HG02642 (cell line): ENCODE data around the gene URM1.

ENCODE experiments used
- ATAC-seq: cut with Tn5 transposase; IDR thresholded peaks from one replicate; pipeline ENCODE4 v1.9.1; 2021; ENCODE audit warnings: mild to moderate bottlenecking; ENCODE audit not compliant: unreplicated experiment, poor library complexity

The URM1 gene

GRCh38 chr9:128383791-128384190 is 12.6 kb downstream of the URM1 start:
- ATAC-seq, result no peak

- ATAC-seq, result no peak
Measured at GRCh38 chr9:128384801-128385495, 13.8 kb downstream of the URM1 start.

DNA sequence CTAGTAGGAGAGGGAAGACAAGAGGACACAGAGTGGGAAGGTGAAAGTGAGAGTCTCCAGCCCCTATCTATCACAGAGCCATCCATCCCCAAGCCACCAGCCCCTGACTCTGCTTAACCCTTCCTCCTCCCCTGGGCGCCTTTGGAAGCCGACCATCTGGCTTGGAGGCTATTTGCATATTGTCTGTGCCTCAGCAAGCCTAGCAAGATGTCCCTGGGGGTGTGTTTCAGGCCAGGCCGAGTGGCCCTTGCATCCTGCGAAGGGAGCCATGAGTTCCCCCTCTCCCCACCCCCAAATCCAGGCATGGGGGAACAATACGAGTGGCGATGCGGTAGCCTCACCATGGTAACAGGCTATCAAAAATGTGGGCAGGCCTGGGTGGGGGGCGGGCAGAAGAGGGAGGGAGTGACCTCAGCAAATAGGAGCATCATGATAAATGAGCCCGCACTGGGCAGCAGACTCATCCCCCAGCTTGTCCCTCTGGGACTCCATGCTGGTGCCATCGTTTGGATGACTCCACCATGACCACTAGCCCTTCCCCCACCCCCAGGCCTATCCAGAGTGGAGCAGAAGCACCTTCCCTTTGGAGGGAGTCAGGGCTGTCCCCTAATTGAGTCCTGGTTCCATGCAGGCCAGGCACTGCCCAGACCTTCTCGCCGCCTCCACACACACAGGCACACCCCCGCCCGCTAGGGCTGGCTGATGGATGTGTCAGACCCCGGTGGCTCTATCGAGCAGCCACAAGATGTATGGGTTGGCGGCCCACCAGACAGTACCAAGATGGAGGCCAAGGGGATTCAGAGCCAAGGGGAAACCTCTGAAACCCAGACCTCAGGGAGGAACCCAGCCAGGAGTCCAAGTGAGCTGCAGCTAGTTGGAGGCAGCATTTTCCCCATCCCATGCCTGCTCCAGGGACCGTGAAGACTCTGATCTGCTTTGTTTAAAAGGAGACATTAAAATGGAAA is 14.6 kb downstream of the URM1 start:
- no peak for ATAC-seq

DNA sequence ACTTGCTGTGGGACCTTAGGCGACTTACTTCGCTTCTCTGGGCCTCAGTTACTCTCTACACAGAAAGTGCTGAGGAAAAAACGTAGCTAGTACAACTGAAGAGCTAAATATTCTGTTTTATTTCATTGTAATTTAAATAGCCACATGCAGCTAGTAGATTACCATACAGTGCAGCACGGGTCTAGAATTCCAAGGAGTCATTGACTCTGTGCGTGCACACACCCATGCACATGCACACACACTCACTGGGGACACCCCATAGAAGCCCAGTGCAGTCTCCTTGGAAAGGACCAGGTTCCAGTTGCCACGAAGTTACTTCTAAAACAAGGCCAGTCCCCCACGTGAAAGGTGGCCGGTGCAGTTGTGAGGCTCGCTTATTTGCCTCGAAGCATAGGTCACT is 17.0 kb downstream of the URM1 start:
- no peak for ATAC-seq

- no peak for ATAC-seq
Measured at GRCh38 chr9:128389395-128390149, 18.4 kb downstream of the URM1 start.

DNA sequence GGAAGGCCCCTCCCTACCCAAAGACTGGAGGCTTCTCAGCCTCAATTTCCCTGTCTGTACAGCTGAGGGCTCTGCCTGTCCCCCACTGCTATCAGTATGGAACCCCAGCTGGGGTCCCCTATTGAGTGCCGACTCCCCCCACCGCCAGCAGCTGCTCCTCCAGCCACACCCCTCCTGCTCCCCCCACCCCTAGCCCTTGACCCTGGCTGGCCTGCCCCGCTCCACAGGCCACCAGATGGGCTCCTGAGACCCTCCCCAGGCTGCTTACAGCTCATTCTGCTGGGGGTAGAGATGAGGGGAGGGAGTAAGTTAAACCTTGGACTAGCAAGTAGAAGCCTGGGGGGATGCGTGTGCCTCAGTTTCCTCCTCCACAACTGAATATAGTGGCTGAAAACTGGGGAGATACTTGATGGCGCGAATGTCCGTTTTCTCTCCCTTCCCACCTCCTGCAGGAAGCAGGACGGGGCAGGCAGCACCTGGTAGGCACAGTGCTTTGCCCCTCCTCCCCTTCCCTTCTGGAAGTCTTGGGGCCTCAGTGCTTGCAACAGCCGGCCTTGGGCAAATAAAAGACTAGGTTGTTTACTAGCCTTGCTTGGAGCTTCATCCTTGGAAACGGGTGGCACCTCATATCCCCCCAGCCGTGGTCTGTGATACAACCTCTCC is 19.1 kb downstream of the URM1 start:
- ATAC-seq, result no peak

DNA sequence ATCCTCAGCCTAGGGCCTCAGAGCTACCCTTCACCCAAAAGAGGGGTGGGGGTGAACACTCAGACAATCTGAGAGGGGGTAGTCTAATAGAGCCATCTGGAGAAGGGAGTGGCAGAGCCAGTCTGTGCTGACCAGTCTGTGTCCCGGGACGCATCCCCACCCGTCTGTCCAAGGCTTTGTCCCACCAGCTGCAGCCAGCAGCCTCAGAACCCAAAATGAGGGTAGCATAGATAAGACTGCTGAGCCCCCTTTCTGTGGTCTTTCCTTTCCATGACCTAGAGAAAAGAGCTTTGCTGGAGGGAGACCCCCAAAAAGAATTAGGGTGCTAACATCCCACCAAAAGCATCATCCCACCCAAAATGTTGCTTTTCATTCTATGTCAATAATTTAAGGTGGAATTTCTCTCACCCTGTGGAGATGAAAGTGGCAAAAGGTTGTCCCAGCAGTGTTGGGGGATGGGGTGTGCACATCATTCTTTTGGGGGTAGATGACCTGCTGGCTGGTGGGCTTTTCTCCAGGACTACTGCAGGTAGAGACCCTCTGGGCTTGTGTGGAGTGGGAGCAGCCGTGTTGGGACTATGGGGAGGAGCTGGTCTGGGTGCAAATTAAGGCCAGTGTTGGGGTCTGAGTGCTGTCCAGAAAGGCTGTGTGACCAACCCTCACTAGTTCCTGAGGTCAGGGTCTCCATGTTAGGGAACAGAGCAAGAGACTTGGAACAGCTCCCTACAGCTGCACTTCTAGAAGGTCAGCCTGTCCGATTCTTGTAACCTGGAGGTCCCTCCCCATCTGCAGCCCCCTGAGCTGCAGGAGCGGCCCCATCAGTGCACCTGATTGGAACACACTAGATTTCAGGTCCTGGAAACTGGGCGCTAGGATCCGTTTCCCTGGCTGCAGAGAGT is 19.9 kb downstream of the URM1 start:
- ATAC-seq, result no peak

DNA sequence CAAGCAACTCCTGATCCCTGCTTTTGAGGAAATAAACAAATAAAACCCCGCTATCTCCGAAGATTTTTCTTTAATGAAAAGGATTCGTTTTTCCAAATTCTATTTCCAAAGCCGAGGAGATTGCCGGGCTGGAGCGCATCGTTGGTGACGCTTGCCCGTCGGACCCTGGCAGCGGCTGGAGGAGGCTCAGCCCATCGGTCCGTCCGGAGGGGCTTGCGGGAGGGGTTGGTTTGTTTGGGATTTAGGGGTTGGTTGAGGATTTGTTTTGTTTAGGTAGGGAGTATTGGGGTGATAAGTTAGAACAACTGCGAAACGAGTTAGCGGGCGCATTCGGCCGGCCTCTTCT is 20.8 kb downstream of the URM1 start:
- ATAC-seq, result no peak

DNA sequence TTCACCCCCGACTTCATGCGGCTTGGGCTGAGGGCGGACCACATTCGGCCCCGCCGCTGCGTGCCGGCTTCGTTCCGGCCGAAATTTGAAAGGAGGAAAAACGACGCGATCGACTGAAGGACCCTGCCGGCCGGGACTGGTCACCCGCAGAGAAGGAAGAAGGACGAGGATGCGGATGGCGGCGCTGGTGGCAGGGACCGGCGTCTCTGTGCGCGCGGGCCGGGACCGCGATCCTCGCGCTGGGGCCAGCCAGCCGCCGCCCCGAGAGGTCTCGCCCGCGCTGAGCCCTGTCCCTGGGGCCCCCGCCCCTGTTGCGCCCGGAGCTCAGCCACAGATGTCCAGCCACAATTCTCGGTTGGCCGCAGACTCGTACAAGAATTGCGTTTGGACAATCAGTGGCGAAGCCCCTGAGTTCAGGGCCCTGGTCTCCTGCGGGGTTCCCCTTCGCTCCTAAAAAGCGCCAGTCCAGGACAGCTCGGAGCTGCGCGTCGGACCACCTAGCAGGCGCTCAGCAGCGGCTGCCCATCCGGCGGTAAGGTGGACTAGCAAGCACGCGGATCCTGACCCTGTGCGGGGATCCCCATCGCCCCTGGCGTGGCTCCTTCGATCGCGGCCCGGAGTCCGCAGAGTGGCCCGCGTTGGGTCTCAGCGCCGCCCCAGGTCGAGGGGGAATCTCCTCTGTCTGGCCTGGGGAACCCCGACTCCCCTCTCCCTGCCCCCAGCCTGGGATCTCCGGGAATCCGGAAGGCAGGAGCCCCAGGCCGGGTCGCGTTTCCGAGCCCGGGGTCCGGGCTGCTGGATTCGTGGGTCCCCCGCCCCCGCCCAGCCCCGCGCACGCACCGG is 21.3 kb downstream of the URM1 start:
- no peak for ATAC-seq

- no peak for ATAC-seq
Measured at GRCh38 chr9:128393145-128393775, 22.1 kb downstream of the URM1 start.

DNA sequence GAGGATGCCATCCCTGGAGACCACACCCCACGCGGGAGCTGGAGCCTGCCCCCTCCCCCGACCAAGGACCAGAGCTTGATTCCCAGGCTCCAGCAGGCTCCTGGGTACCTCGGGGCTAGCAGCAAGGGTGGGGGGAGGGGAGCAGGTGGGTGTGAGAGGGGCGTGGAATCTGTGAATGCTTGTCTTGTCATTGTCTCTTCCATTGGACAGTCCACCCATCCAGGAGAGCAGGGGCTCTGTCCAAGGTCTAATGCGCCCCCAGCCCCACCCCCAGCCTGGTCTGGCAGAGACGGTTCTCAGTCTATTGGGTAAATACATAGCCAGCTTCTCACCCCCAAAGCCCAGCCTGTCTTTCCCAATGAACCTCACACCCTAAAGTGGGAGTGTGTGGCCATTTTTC is 22.8 kb downstream of the URM1 start:
- ATAC-seq, result no peak

DNA sequence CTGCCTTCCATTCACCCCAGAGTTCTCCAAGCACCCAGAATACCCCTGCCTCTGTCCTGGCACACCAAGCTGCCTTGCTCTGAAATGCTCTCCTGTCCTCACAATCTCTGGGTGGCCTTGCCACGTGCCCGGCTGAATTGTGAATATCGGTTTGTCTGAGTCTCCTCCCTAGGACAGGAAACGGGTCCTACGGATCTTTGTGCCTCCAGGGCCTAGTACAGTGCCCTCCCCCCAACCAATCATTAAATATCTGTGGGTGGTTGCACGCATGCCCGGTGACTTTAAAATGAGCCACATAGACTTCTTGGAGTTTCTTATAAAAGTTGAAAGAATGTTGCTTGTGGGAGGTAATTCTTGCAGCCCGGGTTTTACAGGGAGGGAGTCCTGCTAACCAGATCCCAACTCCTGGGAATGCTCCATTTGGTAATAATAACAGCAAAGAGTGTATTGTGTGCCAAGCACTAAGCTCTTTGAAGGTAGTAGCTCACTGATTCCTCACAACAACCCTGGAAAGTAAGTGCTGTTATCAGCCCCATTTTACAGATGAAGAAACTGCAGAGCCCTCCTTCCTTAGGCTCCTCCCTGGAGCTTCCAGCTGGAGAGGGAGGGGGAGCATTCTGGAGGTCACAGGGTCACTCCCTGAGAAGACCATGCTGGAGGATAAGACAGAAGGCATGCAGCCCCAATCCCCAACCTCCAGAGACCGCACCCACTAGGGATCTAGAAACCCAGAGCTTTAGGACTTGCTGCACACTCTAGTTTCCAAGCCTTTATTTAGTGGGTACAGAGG is 23.4 kb downstream of the URM1 start:
- no peak for ATAC-seq

DNA sequence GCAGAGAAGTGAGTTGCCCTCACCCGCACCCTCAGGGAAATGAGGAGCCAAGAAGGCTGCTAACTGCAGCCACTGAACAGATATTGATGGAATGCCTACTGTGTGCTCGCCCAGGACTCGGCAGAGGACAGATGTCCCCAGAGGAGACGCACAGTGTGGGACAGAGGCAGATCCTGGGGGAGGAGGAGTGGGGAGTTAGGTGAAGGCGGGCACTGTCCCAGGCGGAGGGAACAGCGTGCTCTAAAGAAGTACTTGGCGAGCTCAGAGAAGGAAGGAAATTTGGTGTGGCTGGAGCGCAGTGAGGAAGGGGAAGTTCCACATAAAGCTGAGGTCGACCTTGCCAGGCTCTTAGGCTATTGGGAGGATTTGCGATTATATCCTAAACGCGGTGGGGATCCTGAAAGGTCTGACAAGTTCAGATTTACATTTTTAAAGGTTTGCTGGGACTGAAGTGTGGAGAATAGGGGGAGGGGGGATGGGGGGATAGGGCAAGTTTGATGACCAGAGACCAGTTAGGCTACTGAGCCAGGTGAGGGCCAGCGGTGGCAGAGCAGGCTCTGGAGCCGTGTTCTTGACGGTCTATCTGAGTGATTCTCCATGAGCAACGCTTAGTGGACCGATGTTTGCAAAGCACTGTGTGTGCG is 25.9 kb downstream of the URM1 start:
- no peak for ATAC-seq

GRCh38 chr9:128397831-128398230 is 26.7 kb downstream of the URM1 start:
- ATAC-seq, result no peak

GRCh38 chr9:128399861-128400260 is 28.7 kb downstream of the URM1 start:
- no peak for ATAC-seq

DNA sequence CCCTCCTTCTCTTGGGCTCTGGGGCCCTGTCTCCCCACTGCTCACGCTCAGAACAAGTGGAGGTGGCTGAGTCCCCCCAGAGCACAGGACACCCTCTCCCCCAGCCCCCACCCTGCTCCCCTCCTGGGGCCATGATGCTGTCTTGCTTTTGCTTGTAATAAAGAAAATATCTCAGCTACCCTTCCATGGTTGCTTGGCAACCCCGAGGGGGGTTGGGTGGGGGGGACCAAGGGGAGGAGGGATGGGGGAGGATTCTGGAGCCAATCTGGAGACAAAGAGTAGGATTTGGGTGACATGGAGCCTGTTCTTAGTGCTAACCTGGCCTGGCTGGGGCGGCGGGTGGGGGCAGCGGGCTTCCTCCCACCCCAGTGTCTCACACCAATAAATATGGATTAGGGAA is 33.4 kb downstream of the URM1 start:
- no peak for ATAC-seq
